ENCODE measurements around the gene KANTR.

DNA sequence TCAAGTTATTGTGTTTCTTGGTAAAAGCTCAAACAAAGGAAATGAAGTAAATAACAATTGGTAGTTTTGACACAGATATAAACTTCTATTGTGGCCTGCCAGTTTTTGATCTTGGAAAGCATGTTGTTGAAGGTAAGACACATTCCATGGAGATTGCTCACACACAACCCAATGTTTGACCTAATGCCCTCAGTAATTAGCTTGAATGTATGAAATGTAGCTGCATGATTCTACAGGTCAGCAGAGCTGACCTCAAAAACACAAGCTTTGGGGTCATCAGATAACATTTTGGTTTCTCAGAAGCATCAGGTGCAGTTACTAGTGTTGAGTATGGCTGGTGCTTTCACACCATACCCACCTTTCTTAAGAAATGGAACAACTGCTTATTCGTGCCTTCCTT, 28.8 kb upstream of the KANTR start:
- TF ChIP-seq, protein P1, sequence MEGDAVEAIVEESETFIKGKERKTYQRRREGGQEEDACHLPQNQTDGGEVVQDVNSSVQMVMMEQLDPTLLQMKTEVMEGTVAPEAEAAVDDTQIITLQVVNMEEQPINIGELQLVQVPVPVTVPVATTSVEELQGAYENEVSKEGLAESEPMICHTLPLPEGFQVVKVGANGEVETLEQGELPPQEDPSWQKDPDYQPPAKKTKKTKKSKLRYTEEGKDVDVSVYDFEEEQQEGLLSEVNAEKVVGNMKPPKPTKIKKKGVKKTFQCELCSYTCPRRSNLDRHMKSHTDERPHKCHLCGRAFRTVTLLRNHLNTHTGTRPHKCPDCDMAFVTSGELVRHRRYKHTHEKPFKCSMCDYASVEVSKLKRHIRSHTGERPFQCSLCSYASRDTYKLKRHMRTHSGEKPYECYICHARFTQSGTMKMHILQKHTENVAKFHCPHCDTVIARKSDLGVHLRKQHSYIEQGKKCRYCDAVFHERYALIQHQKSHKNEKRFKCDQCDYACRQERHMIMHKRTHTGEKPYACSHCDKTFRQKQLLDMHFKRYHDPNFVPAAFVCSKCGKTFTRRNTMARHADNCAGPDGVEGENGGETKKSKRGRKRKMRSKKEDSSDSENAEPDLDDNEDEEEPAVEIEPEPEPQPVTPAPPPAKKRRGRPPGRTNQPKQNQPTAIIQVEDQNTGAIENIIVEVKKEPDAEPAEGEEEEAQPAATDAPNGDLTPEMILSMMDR (IDR thresholded peaks at IDR 0.05; ENCODE audit: insufficient read depth, low read length, poor library complexity, severe bottlenecking), result no peak
- no peak for TF ChIP-seq EZH2phosphoT487 (conservative IDR thresholded peaks at IDR 0.05; ENCODE audit: low read length)
